ENCODE results near the gene PDE1A.
"Not testable (repeated sequence)": the region's sequence is repeated elsewhere in the genome, so short reads cannot be mapped to it uniquely, and the experiment has no call there.

PDE1A gene

GRCh38 chr2:182280118-182280517 is 146.7 kb downstream of the PDE1A start:
- no peak for DNase-seq (ENCODE audit: low read depth, low spot score)

- not testable (repeated sequence) for DNase-seq (ENCODE audit: low read depth, low spot score)
These were observed 150.2 kb downstream of the PDE1A start for GRCh38 chr2:182276662-182277061.

- no peak for DNase-seq (ENCODE audit: low read depth, low spot score)
These were observed 158.9 kb downstream of the PDE1A start for GRCh38 chr2:182267971-182268370.

GRCh38 chr2:182266909-182267308 is 159.9 kb downstream of the PDE1A start:
- no peak for DNase-seq (ENCODE audit: low read depth, low spot score)

GRCh38 chr2:182265718-182266117 is 161.1 kb downstream of the PDE1A start:
- DNase-seq (ENCODE audit: low read depth, low spot score) = no peak

- DNase-seq (ENCODE audit: low read depth, low spot score) = no peak
These were observed 164.9 kb downstream of the PDE1A start for GRCh38 chr2:182261860-182262387.

GRCh38 chr2:182259629-182260150 is 167.1 kb downstream of the PDE1A start:
- no peak for DNase-seq (ENCODE audit: low read depth, low spot score)

GRCh38 chr2:182252534-182252933 is 174.3 kb downstream of the PDE1A start:
- no peak for DNase-seq (ENCODE audit: low read depth, low spot score)

GRCh38 chr2:182248898-182249297 is 177.9 kb downstream of the PDE1A start:
- no peak for DNase-seq (ENCODE audit: low read depth, low spot score)

GRCh38 chr2:182248362-182248761 is 178.5 kb downstream of the PDE1A start:
- no peak for DNase-seq (ENCODE audit: low read depth, low spot score)

GRCh38 chr2:182247831-182248230 is 179.0 kb downstream of the PDE1A start:
- no peak for DNase-seq (ENCODE audit: low read depth, low spot score)

GRCh38 chr2:182245963-182246362 is 180.9 kb downstream of the PDE1A start:
- no peak for DNase-seq (ENCODE audit: low read depth, low spot score)

GRCh38 chr2:182242609-182243008 is 184.2 kb downstream of the PDE1A start:
- DNase-seq (ENCODE audit: low read depth, low spot score) = no peak

- no peak for DNase-seq (ENCODE audit: low read depth, low spot score)
These were observed 184.9 kb downstream of the PDE1A start for GRCh38 chr2:182241936-182242335.

- DNase-seq (ENCODE audit: low read depth, low spot score) = no peak
These were observed 185.9 kb downstream of the PDE1A start for GRCh38 chr2:182240862-182241371.

GRCh38 chr2:182230561-182230960 is 196.3 kb downstream of the PDE1A start:
- no peak for DNase-seq (ENCODE audit: low read depth, low spot score)

- no peak for DNase-seq (ENCODE audit: low read depth, low spot score)
These were observed 197.5 kb downstream of the PDE1A start for GRCh38 chr2:182229297-182229696.

GRCh38 chr2:182228741-182229140 is 198.1 kb downstream of the PDE1A start:
- no peak for DNase-seq (ENCODE audit: low read depth, low spot score)

- DNase-seq (ENCODE audit: low read depth, low spot score) = no peak
These were observed 198.8 kb downstream of the PDE1A start for GRCh38 chr2:182228073-182228473.

GRCh38 chr2:182226807-182227206 is 200.0 kb downstream of the PDE1A start:
- DNase-seq (ENCODE audit: low read depth, low spot score) = no peak

- DNase-seq (ENCODE audit: low read depth, low spot score) = no peak
These were observed 202.2 kb downstream of the PDE1A start for GRCh38 chr2:182224669-182225068.

- DNase-seq (ENCODE audit: low read depth, low spot score) = no peak
These were observed 205.8 kb downstream of the PDE1A start for GRCh38 chr2:182220998-182221397.

GRCh38 chr2:182220335-182220734 is 206.5 kb downstream of the PDE1A start:
- no peak for DNase-seq (ENCODE audit: low read depth, low spot score)

GRCh38 chr2:182210669-182211068 is 216.2 kb downstream of the PDE1A start:
- DNase-seq (ENCODE audit: low read depth, low spot score) = no peak
